H1 (cell line): Measurements from ENCODE around the gene SHMT2. TPM values are rescaled to one million over a fixed set of nuclear protein-coding genes. Genes with fewer than 3 reads are reported as not detected.

Experiments
- CTCF ChIA-PET: fragments of 300-600 bp; sonication (Branson Sonifier 250); formaldehyde crosslinking; loops from one replicate; lab custom pipeline; 2021; ENCODE audit not compliant: partially characterized antibody; lab: Charles Lee
- POLR2A ChIA-PET: fragments of 300-600 bp; sonication (Branson Sonifier 250); formaldehyde crosslinking; loops from one replicate; lab custom pipeline; 2021; ENCODE audit warnings: inconsistent platforms; ENCODE audit not compliant: partially characterized antibody; lab: Charles Lee
- DNase-seq, 2 experiments: peaks; one replicate each; pipeline versions ENCODE4 v3.0.0 to v3.0.0-alpha.2; 2010 to 2022; ENCODE audit warnings: low spot score in 2 of 2, low read depth in 1 of 2, mixed read lengths in 1 of 2
- FAIRE-seq: peaks from 2 replicates; lab custom pipeline; 2011; peaks lifted over from hg19 to GRCh38; lab: Jason Lieb, UNC
- H2AFZ ChIP-seq: 2 replicates; pipeline ENCODE4 v1.8.1; 2012; ENCODE audit warnings: low read length, inconsistent platforms
- H2AK5ac ChIP-seq: 2 replicates; pipeline ENCODE4 v1.6.1; 2013; ENCODE audit warnings: low read depth, low read length
- H2BK120ac ChIP-seq: replicated peaks from 2 replicates; pipeline ENCODE3; 2013; ENCODE audit warnings: low read depth, low read length, inconsistent platforms
- H2BK12ac ChIP-seq: 2 replicates; pipeline ENCODE4 v1.6.1; 2013; ENCODE audit warnings: low read depth, low read length
- H2BK15ac ChIP-seq: 2 replicates; pipeline ENCODE4 v1.6.1; 2013; ENCODE audit warnings: low read length
- H2BK20ac ChIP-seq: 2 replicates; pipeline ENCODE4 v1.6.1; 2013; ENCODE audit warnings: low read length
- H2BK5ac ChIP-seq: 2 replicates; pipeline ENCODE4 v1.6.1; 2013; ENCODE audit warnings: low read depth, low read length
- H3K14ac ChIP-seq: 2 replicates; pipeline ENCODE4 v1.6.1; 2013; ENCODE audit warnings: inconsistent platforms; ENCODE audit not compliant: insufficient read length
- H3K18ac ChIP-seq: 2 replicates; pipeline ENCODE4 v1.6.1; 2013; ENCODE audit warnings: low read length; ENCODE audit errors: extremely low read depth
- H3K23ac ChIP-seq: 2 replicates; pipeline ENCODE4 v1.6.1; 2013; ENCODE audit warnings: inconsistent platforms; ENCODE audit not compliant: insufficient read length
- H3K23me2 ChIP-seq: 2 replicates; pipeline ENCODE4 v1.6.1; 2013; ENCODE audit warnings: low read depth, low read length
- H3K27ac ChIP-seq: 2 replicates; pipeline ENCODE4 v1.6.1; 2011; ENCODE audit warnings: low read depth, low read length, inconsistent platforms
- H3K27me3 ChIP-seq, 4 experiments: replicated peaks in 1 of 4; 1 replicate in 1 of 4; 2 replicates in 3 of 4; pipeline versions ENCODE4 v1.6.1 to v1.8.1; 2011 to 2013; ENCODE audit warnings: low read length in 3 of 4, mild to moderate bottlenecking in 3 of 4, inconsistent platforms in 2 of 4, mixed read lengths in 2 of 4, moderate library complexity in 1 of 4; ENCODE audit not compliant: control insufficient read depth in 3 of 4, insufficient read depth in 3 of 4; ENCODE audit errors: extremely low read depth in 1 of 4
- H3K36me3 ChIP-seq, 4 experiments: 2 replicates each; pipeline versions ENCODE4 v1.6.1 to v1.8.1; 2011 to 2013; ENCODE audit warnings: mild to moderate bottlenecking in 4 of 4, low read length in 3 of 4, moderate library complexity in 2 of 4, control low read depth in 1 of 4, inconsistent platforms in 1 of 4; ENCODE audit not compliant: insufficient read depth in 4 of 4, control insufficient read depth in 2 of 4
- H3K4ac ChIP-seq: replicated peaks from 2 replicates; pipeline ENCODE3; 2013; ENCODE audit warnings: low read length, low read depth, mixed read lengths, inconsistent platforms; ENCODE audit not compliant: insufficient read length
- H3K4me1 ChIP-seq, 4 experiments: replicated peaks in 1 of 4; 1 replicate in 1 of 4; 2 replicates in 3 of 4; pipeline versions ENCODE4 v1.6.1 to v1.8.1; 2011 to 2013; ENCODE audit warnings: low read length in 3 of 4, inconsistent platforms in 2 of 4, mixed read lengths in 1 of 4; ENCODE audit not compliant: insufficient read depth in 4 of 4, control insufficient read depth in 3 of 4
- H3K4me2 ChIP-seq, 2 experiments: 2 replicates each; pipeline versions ENCODE4 v1.6.1 to v1.8.1; 2011 to 2013; ENCODE audit warnings: low read depth in 2 of 2, low read length in 2 of 2, control low read depth in 1 of 2, inconsistent platforms in 1 of 2, mild to moderate bottlenecking in 1 of 2; ENCODE audit not compliant: insufficient read depth in 1 of 2
- H3K4me3 ChIP-seq, 4 experiments: fragments of 200-600, 300-600 bp in 1 of 4; sonication (generic), shearing (Covaris generic), sonication (Bioruptor Twin) in 1 of 4; 2 replicates each; pipeline versions ENCODE4 v1.5.1 to v1.8.1; 2011 to 2016; ENCODE audit warnings: low read length in 4 of 4, low read depth in 3 of 4, control low read depth in 2 of 4, inconsistent platforms in 2 of 4, mild to moderate bottlenecking in 2 of 4, mixed read lengths in 1 of 4, moderate library complexity in 1 of 4; ENCODE audit not compliant: insufficient read depth in 2 of 4; ENCODE audit errors: extremely low read depth in 1 of 4
- H3K56ac ChIP-seq: replicated peaks from 2 replicates; pipeline ENCODE3; 2013; ENCODE audit warnings: low read depth, mild to moderate bottlenecking, mixed read lengths, low read length, inconsistent platforms; ENCODE audit not compliant: insufficient read length
- H3K79me1 ChIP-seq: 2 replicates; pipeline ENCODE4 v1.6.1; 2013; ENCODE audit warnings: low read depth, low read length, control low read depth
- H3K79me2 ChIP-seq, 2 experiments: 2 replicates each; pipeline versions ENCODE4 v1.6.1 to v1.8.1; 2012 to 2013; ENCODE audit warnings: low read length in 2 of 2, mild to moderate bottlenecking in 2 of 2, inconsistent platforms in 1 of 2; ENCODE audit not compliant: insufficient read depth in 2 of 2, control insufficient read depth in 1 of 2
- H3K9ac ChIP-seq, 4 experiments: replicated peaks in 1 of 4; 1 replicate in 1 of 4; 2 replicates in 3 of 4; pipeline versions ENCODE4 v1.6.1 to v1.8.1; 2011 to 2013; ENCODE audit warnings: low read depth in 3 of 4, low read length in 3 of 4, control low read depth in 2 of 4, mild to moderate bottlenecking in 2 of 4, moderate library complexity in 2 of 4, inconsistent platforms in 1 of 4; ENCODE audit errors: extremely low read depth in 1 of 4
- H3K9me3 ChIP-seq, 2 experiments: 2 replicates each; pipeline versions ENCODE4 v1.6.1 to v1.8.1; 2012 to 2013; ENCODE audit warnings: mild to moderate bottlenecking in 2 of 2, moderate library complexity in 2 of 2, control low read depth in 1 of 2, inconsistent platforms in 1 of 2, low read depth in 1 of 2, low read length in 1 of 2, mixed read lengths in 1 of 2; ENCODE audit not compliant: insufficient read depth in 2 of 2
- H4K20me1 ChIP-seq, 2 experiments: replicated peaks in 1 of 2; 2 replicates each; pipeline versions ENCODE3 to v1.8.1; 2011 to 2013; ENCODE audit warnings: inconsistent platforms in 2 of 2, low read length in 2 of 2, mild to moderate bottlenecking in 1 of 2; ENCODE audit not compliant: insufficient read depth in 2 of 2, control insufficient read depth in 1 of 2
- H4K5ac ChIP-seq: 2 replicates; pipeline ENCODE4 v1.6.1; 2013; ENCODE audit warnings: low read length, low read depth, mixed read lengths, inconsistent platforms; ENCODE audit not compliant: insufficient read length
- H4K8ac ChIP-seq: 2 replicates; pipeline ENCODE4 v1.8.0; 2013; ENCODE audit warnings: mild to moderate bottlenecking, moderate library complexity, low read length, inconsistent platforms; ENCODE audit not compliant: insufficient read depth; ENCODE audit errors: extremely low read depth
- H4K91ac ChIP-seq: replicated peaks from 2 replicates; pipeline ENCODE3; 2013; ENCODE audit warnings: low read length, mixed read lengths, inconsistent platforms; ENCODE audit not compliant: insufficient read length
- BCL11A ChIP-seq, 2 experiments: IDR thresholded peaks; one replicate each; pipeline ENCODE4 v1.6.1; 2011; ENCODE audit warnings: low read depth in 2 of 2, low read length in 2 of 2, mild to moderate bottlenecking in 2 of 2
- EZH2 ChIP-seq: fragments of 200-600 bp; sonication (generic); IDR thresholded peaks from 2 replicates; pipeline ENCODE4 v1.7.1; 2012; ENCODE audit warnings: low read depth, mild to moderate bottlenecking, moderate library complexity, low read length, inconsistent platforms; ENCODE audit not compliant: severe bottlenecking
- PHF8 ChIP-seq: fragments of 200-600 bp; sonication (generic); conservative IDR thresholded peaks from 2 replicates; pipeline ENCODE4 v1.7.1; 2012; ENCODE audit warnings: low read depth, mild to moderate bottlenecking, inconsistent platforms, low read length, moderate library complexity
- POLR2AphosphoS5 ChIP-seq: IDR thresholded peaks from 2 replicates; pipeline ENCODE4 v1.6.1; 2011; ENCODE audit warnings: low read depth, low read length
- WGBS, 2 experiments: shearing (Covaris generic) in 1 of 2; methylation state at CpG; one replicate each; pipeline versions ENCODE4 v1.1.6 to v1.1.7; 2013 to 2015; ENCODE audit warnings: low lambda C conversion rate in 2 of 2, mixed read lengths in 2 of 2, inconsistent platforms in 1 of 2, low coverage in 1 of 2, missing lambda C conversion rate in 1 of 2; ENCODE audit not compliant: insufficient replicate concordance in 2 of 2, insufficient coverage in 1 of 2, insufficient read length in 1 of 2; ENCODE audit errors: extremely low coverage in 1 of 2, missing lambda C conversion rate in 1 of 2; 5-methylcytosine and 5-hydroxymethylcytosine counted together
- polyA plus RNA-seq, 7 experiments: library from polyadenylated mRNA; depleted of rRNA in 3 of 7; stranded (reverse) in 5 of 7; unstranded in 2 of 7; fragments of >200 nt in 5 of 7; fragments of 200-250 nt in 2 of 7; gene quantifications; 1 replicate in 5 of 7; 2 replicates in 1 of 7; 4 replicates in 1 of 7; pipeline versions ENCODE4 v1.2.1 to v1.2.3, GENCODE V29; 2011 to 2013; ENCODE audit warnings: missing spikeins in 2 of 7, mixed read lengths in 2 of 7
- total RNA-seq: library from RNA; stranded (reverse); fragmentation: NEBNext Ultra II Directional; extraction: Animal tissue kit (Norgen Biotek cat#: 25700); gene quantifications from 2 replicates; pipeline ENCODE4 v1.2.1, GENCODE V29; 2021

SHMT2 gene
- total and polyA plus RNA-seq, 2 of the 8 experiments (the other 6 are each of a cell fraction or from before 2014, with no cell fraction given): 274 to 520 TPM

- no peak for FAIRE-seq
Observed at GRCh38 chr12:57231276-57232021, 1.9 kb downstream of the SHMT2 start.

More at GRCh38 chr12:57231276-57232021, 1.9 kb downstream of the SHMT2 start:
- H4K8ac ChIP-seq: no peak overlapping the region
- H3K23me2 ChIP-seq: peaks cover 12% of the 10 kb centered on the region
- no peak overlapping the region for H3K14ac ChIP-seq
- no peak overlapping the region for H2AFZ ChIP-seq
- DNase-seq: no peak
- no peak overlapping the region for H2BK12ac ChIP-seq
- H2AK5ac ChIP-seq: no peak overlapping the region; the same call in 1 of the 2 replicates
- no peak overlapping the region for H3K4ac ChIP-seq
- H4K91ac ChIP-seq: no peak overlapping the region
- H4K5ac ChIP-seq: no peak overlapping the region
- H3K4me3 ChIP-seq: peak overlapping the region in 2 of 4 experiments; percentile 85 to 93; a peak in 5 of 8 replicates
- CTCF ChIA-PET: interaction anchor here (0.6 to 27.9 kb wide), 5 partner anchors 8 to 172 kb away, joined by 3 to 726 read pairs (median 30); partner anchors contain the start of genes NXPH4 and STAC3
- H2BK15ac ChIP-seq: no peak overlapping the region
- H3K18ac ChIP-seq: no peak overlapping the region
- no peak overlapping the region for H3K27ac ChIP-seq
- peaks cover 5 to 30% (median 24%) of the 10 kb centered on the region in 4 experiments for H3K27me3 ChIP-seq
- no peak overlapping the region for H3K56ac ChIP-seq
- H3K4me1 ChIP-seq: peaks cover 4 to 48% (median 29%) of the 10 kb centered on the region in 4 experiments
- peaks cover 6 to 15% of the 10 kb centered on the region in 2 experiments; a peak in 3 of 4 replicates for H3K79me2 ChIP-seq
- peaks cover 11% of the 10 kb centered on the region for H3K79me1 ChIP-seq
- no peak overlapping the region for H2BK120ac ChIP-seq
- H2BK20ac ChIP-seq: no peak overlapping the region
- TF ChIP-seq EZH2 (no peak), PHF8 (no peak), BCL11A (IDR thresholded peaks at IDR 0.05; ENCODE audit: low read depth in 2 of 2, low read length in 2 of 2) (no peak), POLR2AphosphoS5 (0 out of 2 replicates have a peak, but pooled peaks have one; percentile 12)
- no peak overlapping the region; the same call in 1 of the 2 replicates for H2BK5ac ChIP-seq
- H4K20me1 ChIP-seq: peaks cover 18 to 35% of the 10 kb centered on the region in 2 experiments
- peak overlapping the region in 3 of 4 experiments; percentile 34 to 97 (median 95); a peak in 2 of 7 replicates for H3K9ac ChIP-seq
- H3K36me3 ChIP-seq: peaks cover 29 to 42% (median 35%) of the 10 kb centered on the region in 4 experiments
- POLR2A ChIA-PET: interaction anchor here (0.6 to 23.7 kb wide), 18 partner anchors 2 to 1009 kb away, joined by 3 to 852 read pairs (median 14); partner anchors contain the start of genes GLI1, INHBE, LRP1 and NXPH4
- 92% methylated on average over 13 of the region's 13 CpGs; no CpG with 5 or more reads in 1 of the 2 experiments for WGBS, 2 experiments
- H3K4me2 ChIP-seq: peak overlapping the region; percentile 94 to 95
- no peak overlapping the region for H3K23ac ChIP-seq
- no peaks in the 10 kb centered on the region for H3K9me3 ChIP-seq
